KOPT-K1 (cell line): ENCODE results near the gene KLHL13.
"Not testable (repeated sequence)": the region's sequence is repeated elsewhere in the genome, so short reads cannot be mapped to it uniquely, and the experiment has no call there.

Experiments used
- H3K27ac ChIP-seq: fragments of 200-600 bp; sonication (generic); 2 replicates; pipeline ENCODE4 v1.5.1; 2016; ENCODE audit warnings: antibody characterized with exemption, mild to moderate bottlenecking, low read depth, low read length; ENCODE audit not compliant: poor library complexity, severe bottlenecking
- H3K36me3 ChIP-seq: fragments of 200-600 bp; sonication (generic); 2 replicates; pipeline ENCODE4 v1.5.1; 2017; ENCODE audit warnings: antibody characterized with exemption, mild to moderate bottlenecking, low read length, moderate library complexity; ENCODE audit not compliant: insufficient read depth
- H3K9me3 ChIP-seq: fragments of 200-600 bp; sonication (generic); 2 replicates; pipeline ENCODE4 v1.5.1; 2017; ENCODE audit warnings: antibody characterized with exemption, low read length, mild to moderate bottlenecking; ENCODE audit not compliant: insufficient read depth, poor library complexity, severe bottlenecking

KLHL13 gene

DNA sequence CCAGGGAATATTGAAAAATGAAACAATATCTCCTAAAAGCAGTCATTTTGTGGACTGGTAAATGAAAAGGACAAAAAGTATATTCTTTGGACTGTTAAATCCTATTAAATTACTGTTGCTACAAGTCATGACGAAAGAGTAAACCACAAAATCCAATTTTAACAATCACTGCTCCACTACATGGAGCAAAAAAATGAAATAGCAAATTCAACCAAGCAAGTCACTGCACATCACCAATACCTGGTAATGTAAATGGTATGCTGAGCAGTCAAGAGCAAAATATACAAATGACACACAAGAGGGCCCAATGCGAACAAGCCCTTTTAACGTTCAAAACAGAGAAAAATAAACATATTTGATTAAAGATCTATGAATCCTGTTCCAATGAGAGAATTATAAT lies 126.2 kb downstream of the KLHL13 start:
- Histone ChIP-seq H3K27ac (no peak overlapping the region), H3K36me3 (no peaks in the 10 kb centered on the region), H3K9me3 (no peaks in the 10 kb centered on the region)

DNA sequence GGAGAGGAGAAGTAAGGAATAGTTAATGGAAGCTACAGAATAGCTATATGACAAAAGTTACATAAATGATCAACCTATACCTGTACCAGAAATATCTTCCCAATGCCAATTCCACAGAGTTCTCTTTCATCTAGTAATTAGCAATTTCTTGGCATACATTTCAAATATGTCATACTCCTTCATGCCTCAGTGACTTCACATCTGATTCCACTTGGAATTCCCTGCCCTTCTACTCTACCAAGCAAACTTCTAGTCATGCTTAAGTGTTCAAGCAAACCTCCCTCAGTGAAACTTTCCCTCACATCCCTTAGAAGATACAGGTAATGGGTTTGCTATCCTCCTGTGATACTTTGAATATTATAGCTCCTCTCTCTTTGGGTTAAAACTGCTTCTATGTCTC lies 127.1 kb downstream of the KLHL13 start:
- Histone ChIP-seq H3K9me3 (no peaks in the 10 kb centered on the region), H3K27ac (no peak overlapping the region)

GRCh38 chrX:117987373-117987772 lies 129.2 kb downstream of the KLHL13 start:
- Histone ChIP-seq H3K27ac (no peak overlapping the region), H3K36me3 (no peaks in the 10 kb centered on the region), H3K9me3 (no peaks in the 10 kb centered on the region)

More for the DNA sequence above, 127.1 kb downstream of the KLHL13 start:
- no peaks in the 10 kb centered on the region for H3K36me3 ChIP-seq

GRCh38 chrX:117985241-117985640 lies 131.4 kb downstream of the KLHL13 start:
- Histone ChIP-seq H3K9me3 (no peaks in the 10 kb centered on the region), H3K27ac (no peak overlapping the region), H3K36me3 (no peaks in the 10 kb centered on the region)

GRCh38 chrX:117982694-117983392 lies 133.8 kb downstream of the KLHL13 start:
- Histone ChIP-seq H3K9me3 (no peaks in the 10 kb centered on the region), H3K36me3 (no peaks in the 10 kb centered on the region), H3K27ac (no peak overlapping the region)

- no peaks in the 10 kb centered on the region for H3K9me3 ChIP-seq
- H3K36me3 ChIP-seq: no peaks in the 10 kb centered on the region
- no peak overlapping the region for H3K27ac ChIP-seq
Measured at GRCh38 chrX:117978402-117978801, 138.2 kb downstream of the KLHL13 start.

DNA sequence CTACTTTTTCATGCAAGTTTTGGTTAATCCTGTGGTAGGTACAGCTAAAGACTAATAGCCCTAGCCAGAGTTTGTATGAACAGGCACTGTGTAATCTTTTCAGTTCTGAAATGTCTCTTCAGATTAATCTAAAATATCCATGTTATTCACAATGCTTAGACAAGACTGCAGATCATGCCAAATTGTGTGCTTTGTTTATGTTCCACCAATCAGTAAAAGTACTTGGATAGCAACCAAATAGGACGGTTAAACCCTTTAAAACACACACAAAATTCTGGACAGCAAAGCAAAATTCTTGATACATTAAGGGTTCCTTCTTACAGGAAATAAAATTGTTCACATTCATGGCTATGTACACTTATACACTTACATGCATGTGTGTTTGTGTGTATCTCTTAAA lies 139.1 kb downstream of the KLHL13 start:
- H3K36me3 ChIP-seq: no peaks in the 10 kb centered on the region

GRCh38 chrX:117973110-117973807 lies 143.4 kb downstream of the KLHL13 start:
- Histone ChIP-seq H3K9me3 (no peaks in the 10 kb centered on the region), H3K36me3 (no peaks in the 10 kb centered on the region), H3K27ac (no peak overlapping the region)

More for the DNA sequence above, 139.1 kb downstream of the KLHL13 start:
- Histone ChIP-seq H3K27ac (no peak overlapping the region), H3K9me3 (no peaks in the 10 kb centered on the region)

DNA sequence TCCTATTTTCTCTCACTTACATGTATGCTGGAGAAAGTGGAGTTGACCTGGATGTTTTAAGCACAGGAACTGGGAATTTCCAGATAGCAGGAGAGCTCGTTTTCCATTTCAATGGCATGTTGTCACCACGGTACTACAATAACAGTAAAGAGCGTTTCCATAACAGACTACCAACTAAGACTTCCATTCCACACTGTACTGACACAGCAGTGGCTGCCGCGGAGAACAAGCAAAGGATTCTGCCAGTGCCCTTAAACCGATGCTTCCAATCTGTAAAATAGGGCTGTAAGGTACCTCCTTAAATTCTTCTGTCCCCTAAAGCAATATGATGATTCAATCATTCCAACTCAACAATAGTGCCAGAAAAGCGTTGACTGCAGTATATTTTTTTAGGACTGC lies 143.9 kb downstream of the KLHL13 start:
- no peaks in the 10 kb centered on the region for H3K9me3 ChIP-seq
- H3K27ac ChIP-seq: no peak overlapping the region
- H3K36me3 ChIP-seq: no peaks in the 10 kb centered on the region

DNA sequence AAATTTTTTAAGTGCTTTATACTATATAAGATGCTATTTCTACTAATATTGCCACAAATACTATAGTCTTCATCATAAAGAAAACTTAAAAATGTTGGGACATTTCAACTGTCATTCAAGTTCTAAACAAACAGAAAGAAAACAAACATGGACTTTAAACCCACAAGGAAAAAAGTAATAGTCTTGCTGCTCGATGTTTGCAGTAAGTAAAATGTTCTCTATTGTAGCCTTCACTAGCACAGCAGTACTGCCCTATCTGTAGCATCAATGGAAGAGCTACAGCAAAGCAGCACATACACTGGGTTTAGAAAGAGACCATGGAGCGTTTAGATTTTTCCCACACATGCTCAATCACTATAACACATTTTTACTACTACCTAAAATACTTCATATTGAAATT lies 146.8 kb downstream of the KLHL13 start:
- no peak overlapping the region for H3K27ac ChIP-seq
- H3K36me3 ChIP-seq: no peaks in the 10 kb centered on the region
- no peaks in the 10 kb centered on the region for H3K9me3 ChIP-seq

- no peaks in the 10 kb centered on the region for H3K36me3 ChIP-seq
- H3K27ac ChIP-seq: no peak overlapping the region
- no peaks in the 10 kb centered on the region for H3K9me3 ChIP-seq
Measured at GRCh38 chrX:117969328-117969727, 147.3 kb downstream of the KLHL13 start.

GRCh38 chrX:117959045-117959444 lies 157.6 kb downstream of the KLHL13 start:
- Histone ChIP-seq H3K9me3 (no peaks in the 10 kb centered on the region), H3K27ac (no peak overlapping the region), H3K36me3 (no peaks in the 10 kb centered on the region)

DNA sequence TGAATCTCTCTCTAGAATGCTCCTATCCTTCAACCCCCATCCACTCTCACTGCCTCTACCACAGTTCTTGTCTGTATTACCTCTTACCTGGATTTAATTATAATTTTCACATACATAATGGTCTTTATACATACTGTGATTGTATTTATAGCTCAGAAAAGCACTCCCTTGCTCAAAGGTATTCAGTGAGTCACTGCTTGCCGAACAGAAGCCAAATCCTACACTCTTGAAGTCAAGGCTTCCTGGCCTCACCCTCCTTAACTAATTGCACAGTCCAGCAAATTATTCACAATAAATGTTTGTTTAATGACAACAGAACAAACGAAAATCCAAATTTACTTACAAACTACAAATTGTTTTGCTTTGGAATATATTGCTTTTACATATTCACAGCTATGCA lies 159.5 kb downstream of the KLHL13 start:
- Histone ChIP-seq H3K27ac (no peak overlapping the region), H3K9me3 (no peaks in the 10 kb centered on the region), H3K36me3 (no peaks in the 10 kb centered on the region)

DNA sequence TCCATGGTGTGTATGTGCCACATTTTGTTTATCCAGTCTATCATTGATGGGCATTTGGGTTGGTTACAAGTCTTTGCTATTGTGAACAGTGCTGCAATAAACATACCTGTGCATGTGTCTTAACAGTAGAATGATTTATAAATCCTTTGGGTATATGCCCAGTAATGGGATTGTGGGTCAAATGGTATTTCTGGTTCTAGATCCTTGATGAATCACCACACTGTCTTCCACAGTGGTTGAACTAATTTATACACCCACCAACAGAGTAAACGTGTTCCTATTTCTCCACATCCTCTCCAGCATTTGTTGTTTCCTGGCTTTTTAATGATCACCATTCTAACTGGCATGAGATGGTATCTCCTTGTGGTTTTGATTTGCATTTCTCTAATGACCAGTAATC lies 177.3 kb downstream of the KLHL13 start:
- H3K27ac ChIP-seq, H3K9me3 ChIP-seq, H3K36me3 ChIP-seq: not testable (repeated sequence)

DNA sequence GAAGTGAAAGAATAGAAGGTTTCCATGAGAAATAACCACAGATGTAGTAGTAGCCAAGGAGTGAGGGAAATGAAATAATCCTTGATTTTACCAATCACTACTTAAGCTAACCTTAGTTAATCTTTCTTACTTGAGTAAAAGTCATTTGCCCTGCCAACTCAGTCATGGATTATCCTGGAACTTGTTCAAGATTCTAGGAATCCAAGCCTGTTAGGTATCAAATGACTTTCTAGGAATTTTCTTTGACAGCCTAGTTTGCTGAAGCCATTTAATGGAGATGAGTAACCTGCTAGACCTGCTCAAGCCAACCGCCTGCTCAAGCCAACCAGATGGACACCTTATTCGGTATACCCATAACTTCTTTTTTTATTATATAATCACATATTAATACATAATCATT lies 180.5 kb downstream of the KLHL13 start:
- no peak overlapping the region for H3K27ac ChIP-seq
- H3K9me3 ChIP-seq: no peaks in the 10 kb centered on the region
- H3K36me3 ChIP-seq: no peaks in the 10 kb centered on the region

DNA sequence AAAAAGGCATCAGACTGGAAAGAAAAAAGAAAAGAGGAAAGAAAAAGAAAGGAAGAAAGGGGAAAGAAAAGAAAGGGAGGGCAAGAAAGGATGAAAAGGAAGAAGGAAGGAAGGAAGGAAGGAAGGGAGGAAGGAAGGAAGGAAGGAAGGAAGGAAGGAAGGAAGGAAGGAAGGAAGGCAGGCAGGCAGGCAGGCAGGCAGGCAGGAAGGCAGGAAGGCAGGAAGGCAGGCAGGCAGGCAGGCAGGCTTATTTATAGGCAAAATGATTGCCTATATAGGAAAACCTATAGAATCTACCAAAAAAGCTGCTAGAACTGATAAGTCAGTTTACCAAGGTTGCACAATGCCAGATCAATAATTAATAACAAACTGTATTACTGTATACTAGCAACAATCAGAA lies 186.5 kb downstream of the KLHL13 start:
- not testable (repeated sequence) for H3K36me3 ChIP-seq, H3K27ac ChIP-seq, H3K9me3 ChIP-seq
